Stimulated activated CD8-positive, alpha-beta memory T cell treated with anti-CD3 and anti-CD28 coated beads, Interleukin-12 subunit alpha, Interleukin-12 subunit beta, amount 100 ng/mL, for 1 hour (primary cell): Measurements from ENCODE around the gene PTPRN2.

ENCODE experiments used
- DNase-seq: peaks from one replicate; pipeline ENCODE4 v3.0.0-alpha.2; 2020; ENCODE audit warnings: low read depth

PTPRN2 gene

DNA sequence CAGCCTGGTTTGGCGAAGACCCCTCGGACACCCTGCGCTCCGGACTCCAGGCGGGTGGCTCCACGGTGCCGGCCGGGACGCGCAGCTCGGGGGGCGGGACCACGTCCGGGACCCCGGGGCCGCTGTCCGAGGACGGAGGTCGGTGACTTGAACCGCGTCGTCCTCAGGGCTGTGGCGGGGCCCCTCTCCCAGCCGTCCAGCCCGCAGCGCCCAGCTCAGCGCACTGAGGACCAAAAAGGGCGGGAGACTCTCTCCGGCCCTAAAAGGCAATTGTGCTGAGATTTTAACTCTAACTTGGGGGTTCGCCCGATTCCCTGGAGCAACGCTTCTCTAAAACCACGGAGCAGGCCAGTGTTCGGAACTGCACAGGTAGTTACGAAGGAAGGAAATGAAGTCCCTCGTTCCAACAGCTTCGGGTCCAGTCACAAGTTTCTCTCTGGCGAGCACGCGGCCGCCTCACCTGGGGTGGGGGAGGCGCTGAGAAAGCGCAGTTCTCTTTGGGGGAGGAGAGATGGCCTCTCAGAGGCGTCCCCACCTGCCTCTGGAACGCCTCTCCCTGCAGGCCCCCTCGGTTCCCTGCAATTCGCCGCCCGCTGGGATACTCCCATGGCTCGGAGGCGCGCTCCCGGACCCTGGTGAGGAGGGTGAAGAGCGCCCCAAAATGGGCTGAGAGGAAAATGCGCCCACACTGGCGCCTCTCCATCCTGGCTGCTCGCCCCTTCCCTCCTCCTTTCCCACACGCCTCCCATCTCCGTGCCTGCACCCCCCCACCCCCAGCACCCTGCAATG lies 898.2 kb downstream of the PTPRN2 start:
- no peak for DNase-seq

DNA sequence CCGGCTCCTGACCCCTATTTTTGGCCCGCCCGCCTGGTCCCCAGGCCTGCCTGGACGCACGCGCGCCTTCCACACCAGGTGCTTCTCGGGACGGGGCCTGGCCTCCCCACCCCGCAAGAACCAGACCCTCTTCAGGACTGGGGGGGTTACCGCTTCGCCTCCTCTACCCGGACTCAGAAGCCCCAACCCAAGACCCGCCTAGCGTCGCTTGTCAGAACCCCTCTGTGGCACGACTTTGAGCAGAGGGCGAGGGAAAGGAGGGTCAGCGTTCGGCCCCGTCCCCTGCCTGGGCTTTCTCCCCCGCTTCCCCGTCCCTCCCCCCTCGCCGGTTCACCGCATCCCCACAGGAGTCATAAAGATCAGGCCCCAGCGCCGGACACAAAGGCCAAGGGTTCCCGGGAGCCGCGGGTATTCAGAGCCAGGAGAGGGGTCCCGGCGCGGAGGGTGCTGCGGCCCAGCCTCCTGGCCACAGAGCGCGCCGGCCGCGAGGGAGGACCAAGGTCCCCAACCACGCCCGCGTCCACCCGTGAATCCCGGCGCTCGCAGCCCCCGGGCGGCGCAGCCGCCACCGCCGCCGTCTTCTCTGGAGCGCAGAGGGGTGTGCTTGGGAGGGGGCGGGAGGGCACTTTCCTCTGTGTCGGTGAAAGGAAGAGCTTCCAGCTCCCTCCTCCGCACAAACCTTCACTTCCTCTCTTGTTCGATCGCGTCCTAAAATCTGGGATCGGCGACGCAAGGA lies 898.9 kb downstream of the PTPRN2 start:
- no peak for DNase-seq

DNA sequence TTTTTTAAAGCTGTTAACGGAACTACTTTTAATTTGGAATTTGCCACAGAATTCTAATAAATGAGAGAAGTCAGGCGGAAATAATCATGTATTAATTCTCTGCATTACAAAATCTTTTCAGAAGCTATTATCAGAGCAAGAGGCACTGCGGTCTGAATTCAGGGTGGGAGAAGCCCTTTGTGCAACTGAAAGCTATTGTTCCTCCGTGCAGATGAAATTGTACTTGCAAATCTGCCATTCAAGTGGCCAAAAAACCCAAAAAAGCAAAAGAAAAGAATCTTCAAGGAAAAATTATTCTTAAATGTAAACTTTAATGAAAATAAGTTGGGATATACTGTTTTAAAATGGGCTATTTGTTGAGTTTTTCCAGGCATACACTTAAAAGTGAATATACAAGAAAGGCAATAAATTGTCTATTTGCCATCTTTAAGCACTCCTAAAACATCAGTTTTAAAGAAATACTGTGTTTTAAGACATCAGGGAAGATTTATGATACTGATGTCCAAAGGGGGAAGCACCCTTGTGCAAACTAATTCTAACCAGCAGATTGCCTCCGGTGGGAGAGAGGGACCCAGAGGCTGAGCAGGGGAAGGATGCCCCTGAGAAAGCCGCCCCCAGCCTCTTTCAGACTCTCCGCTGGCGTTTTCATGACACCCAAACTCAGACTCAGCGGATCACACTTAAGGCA lies 899.6 kb downstream of the PTPRN2 start:
- DNase-seq, result no peak

DNA sequence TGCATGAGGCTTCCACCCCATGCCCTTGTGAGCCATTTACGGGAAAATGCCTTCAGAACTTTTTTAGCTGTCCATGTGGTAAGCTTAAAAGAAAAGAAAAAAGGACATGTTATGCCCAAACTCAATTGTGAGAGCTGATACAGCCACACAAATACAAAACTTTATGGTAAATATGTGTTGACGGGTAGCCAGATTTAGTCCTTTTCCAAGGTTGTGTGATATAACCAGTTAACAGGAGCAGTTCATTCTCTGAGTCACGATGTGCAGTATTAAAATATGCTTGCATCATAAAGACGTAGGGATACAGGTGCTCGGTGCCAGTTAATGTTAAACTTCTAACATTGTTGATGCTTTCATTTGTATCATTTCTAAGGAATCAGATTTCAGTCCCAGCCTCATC lies 900.5 kb downstream of the PTPRN2 start:
- DNase-seq, result no peak

DNA sequence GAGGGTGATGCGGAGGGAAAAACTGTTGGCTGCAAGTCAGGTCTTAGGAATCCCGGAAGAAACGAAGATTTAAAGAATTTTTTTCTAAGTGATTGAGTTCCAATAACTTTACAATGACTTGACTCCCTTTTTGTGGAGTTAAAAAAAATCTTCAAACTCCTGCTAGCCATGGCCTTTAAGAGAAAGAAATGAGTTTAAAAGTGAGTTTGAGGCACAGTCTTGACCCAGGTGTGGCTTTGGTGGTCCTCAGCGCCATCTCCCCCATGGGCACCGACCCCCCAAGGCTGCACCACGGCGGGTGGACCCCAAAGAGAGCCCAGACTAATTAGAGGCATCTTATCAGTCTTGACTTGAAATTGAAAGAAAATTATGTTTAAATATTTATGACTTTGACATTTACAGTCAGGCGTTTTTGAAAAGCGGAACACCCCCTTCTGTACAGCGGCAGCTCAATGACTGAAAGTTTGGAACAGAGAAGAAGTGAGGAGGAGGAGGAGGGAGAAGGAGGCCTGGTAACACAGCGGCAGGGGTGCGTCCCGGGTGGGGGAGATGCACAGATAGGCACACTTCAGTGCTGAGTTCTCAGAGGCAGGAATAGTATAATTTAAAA lies 901.2 kb downstream of the PTPRN2 start:
- no peak for DNase-seq

DNA sequence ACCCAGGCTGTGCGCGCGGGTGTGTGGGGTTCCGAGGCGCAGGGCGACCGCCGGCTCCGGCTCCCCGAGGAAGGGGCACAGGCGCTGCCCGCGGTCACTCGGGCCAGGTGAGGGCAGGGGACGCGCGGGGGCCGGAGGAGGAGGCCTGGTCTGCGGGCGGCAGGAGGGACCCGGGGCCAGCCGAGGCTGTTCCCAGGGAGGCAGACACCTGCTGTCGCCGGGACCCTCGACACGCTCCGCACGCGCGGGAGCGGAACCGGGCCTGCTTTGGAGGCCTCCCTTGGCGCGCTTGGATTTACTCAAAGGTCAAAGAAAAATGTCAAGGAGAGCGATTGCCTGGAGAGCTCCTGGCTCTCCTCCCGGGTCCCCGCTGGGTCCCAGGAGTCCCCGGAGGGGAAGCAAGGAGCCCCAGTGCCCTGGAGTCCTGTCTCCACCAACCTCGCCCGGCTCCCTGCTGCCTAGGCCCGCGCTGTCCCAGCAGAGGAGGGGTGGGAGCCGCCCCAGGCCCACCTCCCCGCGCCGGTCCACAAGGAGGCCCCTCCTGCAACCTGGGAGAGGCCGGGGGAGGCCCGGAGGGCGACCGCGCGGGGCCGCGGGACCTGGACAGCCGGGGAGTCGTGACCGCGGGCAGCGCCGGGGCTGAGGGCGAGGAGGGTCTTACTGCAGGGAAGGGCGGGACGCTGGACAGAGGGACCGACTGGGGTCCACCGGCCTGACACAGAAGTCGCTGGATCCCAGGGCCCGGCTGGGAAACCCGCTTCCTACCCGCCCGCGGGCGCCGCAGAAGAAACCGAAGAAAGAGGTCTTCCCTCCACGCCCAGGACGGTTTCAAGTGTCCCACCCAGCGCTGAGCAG lies 902.0 kb downstream of the PTPRN2 start:
- DNase-seq, result no peak

DNA sequence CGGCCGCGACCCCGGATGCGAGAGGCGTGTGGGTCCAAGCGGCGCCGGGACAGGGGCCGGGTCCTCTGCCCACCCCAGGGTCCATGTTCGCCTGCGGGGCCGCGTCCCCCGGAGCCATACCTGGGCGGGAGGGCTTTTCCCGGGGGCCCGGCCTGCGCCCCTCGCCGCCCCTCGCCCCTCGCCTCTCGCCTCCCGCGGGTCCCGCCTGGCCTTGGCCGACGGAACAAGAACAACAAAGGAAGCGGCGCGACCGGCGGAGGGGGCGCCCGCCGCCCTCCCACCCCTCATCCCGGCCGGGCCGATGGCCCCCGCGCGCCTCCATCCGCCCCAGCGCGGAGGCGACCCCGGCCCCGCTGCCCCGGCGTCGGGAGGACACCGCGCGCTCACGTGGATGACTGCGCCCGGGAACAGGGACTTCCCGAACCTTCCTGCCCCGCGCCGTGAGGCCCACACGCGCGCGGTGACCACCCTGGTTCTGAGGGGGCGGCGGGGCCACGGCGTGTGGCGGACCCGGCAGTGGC lies 902.7 kb downstream of the PTPRN2 start:
- DNase-seq, result no peak

DNA sequence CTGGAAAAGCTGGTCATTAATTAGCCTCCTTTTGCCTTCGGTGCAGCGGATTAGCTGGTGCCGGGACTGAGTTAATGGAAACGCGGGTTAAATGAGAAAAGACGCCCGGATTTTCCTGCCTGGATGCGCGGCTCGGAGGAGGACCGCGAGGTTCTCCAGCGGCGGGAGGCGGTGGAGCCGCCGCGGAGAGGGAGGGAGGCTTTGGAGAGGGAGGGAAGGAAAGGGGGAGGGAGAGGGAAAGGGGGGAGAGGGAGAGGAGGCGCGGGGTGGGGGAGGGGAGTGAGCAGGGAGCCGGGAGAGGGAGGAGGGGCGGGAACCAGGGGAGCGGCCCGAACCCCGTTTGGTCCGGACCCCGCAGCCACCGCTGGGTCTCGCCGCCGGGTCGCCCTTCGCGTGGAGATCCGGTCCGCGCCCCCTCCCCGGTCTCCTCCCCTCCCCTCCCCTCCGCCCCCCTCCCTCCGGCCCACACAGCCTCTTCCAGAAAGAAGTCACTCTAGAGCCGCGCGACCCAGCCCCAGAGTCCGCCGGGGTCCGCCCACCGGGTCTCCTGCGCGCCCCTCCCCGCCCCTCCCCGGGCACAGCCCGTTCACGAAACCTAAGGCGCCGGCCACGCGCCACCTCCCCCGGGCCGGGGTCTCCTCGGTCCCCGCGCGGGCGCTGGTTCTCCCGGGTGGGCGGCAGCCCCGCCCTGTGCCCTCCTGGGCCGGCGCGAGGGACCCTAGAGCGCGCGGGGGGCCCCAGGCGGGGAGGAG lies 903.3 kb downstream of the PTPRN2 start:
- DNase-seq, result no peak

DNA sequence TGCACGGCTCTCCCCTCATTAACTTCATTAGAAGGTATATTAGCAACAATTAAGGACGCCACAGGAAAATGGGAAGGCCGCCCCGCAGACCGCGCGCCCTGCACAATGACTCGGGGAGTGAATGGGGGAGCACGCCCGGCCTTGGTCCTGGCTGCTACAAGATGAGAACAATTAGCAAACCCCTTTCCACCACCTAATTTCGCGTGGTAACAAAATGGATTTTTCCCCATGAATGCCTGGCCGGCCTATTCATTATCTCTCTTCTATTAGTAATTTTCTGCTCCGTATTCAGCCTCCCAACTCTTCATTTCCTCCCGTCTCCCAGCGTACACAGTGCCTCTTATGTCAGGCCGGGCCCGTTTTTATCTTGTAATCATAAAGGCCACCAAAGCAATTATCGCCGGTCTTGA lies 903.9 kb downstream of the PTPRN2 start:
- no peak for DNase-seq

DNA sequence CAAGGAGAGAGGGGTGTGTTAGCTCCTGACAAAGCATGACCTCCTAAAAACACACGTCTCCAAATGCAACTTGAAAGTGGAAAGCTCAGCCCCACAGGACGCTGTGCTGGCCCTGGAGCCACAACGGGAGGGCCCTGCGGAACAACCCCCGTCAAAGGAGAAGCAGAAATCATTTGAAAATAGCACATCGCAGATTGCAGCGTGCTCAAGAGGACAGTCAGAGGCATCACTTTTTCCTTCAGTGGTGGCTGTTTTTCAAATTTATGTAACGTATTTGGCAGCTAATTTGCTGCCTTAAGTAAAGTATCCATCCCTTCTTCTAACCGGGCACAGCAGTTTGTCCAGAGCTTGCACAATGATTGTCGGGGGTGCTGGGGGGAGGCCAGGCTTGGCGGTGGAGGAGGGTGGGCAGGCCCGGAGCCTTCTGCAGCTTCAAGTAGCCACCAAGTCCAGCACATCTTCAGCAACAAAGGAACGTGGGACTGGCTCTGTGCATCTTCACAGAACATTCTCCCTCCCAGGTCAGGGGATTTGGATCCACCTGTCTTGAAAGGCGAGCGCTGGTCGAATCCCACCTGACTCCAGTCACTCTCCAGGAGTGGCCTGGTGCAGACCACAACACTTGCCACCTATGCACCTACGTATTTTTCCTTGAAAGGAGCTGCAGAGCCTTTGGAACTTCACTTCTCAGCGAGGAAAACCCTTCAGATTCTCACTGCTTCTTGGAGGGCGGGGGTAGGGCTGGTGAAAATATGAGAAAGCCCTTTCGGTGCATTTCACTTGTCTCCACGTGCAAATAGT lies 904.5 kb downstream of the PTPRN2 start:
- no peak for DNase-seq

DNA sequence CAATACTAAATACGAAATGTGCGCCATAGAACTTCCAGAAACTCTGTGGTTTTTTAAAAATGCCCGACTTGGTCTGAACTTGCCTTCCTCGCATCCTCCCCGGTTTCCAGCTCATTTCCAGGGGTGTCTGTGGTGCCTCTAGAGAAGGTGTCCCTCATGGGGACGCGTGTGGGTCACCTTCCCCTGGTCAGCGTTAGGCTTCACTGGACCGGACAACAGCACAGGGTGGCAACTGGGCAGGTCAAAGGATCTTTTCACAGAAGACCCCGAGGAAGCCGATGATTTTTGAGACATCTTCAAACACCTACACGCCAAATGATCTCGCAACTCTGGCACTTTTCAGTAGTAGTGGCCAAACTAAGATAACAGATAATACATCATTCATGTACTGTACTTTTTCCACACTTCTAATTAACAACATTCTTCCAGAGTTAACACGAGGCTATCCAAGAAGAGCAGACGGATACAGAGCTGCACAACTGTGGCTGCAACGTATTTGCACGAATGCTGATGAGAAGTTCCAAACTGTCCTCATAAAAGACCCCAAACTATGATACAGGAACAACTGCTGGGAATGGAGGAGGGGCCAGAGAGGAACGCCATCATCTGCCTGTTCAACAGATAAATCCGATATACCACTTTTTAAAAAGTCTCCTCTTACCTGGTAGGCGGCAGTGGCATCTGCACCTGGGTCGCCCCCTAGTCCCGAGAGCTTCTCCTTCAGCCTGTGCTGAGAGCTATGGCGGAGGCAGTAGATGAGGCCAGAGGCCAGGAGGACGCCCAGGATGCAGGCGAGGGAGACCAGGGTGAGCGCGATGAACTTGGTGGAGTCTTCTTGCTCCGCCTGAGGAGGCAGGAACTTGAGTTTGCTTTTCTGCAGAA lies 905.3 kb downstream of the PTPRN2 start:
- no peak for DNase-seq

DNA sequence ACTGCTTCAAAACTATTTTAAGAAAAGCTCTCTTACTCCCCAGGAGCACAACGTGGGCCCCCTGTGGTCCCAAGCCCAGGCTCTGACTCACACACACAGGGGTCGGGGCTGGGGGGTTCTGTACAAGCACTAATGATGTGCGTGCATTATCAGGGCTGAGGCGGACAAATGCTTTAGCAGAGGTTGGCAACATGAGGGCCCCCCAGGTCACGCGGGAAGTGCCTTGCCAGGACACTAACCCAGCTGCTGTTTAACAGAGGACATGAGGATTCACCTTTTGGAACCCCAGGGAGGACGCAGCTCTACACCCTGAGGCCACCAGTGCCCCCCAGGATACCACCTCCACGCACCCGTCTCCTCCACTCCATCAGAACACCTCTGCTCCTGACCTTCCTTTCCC lies 908.0 kb downstream of the PTPRN2 start:
- no peak for DNase-seq

DNA sequence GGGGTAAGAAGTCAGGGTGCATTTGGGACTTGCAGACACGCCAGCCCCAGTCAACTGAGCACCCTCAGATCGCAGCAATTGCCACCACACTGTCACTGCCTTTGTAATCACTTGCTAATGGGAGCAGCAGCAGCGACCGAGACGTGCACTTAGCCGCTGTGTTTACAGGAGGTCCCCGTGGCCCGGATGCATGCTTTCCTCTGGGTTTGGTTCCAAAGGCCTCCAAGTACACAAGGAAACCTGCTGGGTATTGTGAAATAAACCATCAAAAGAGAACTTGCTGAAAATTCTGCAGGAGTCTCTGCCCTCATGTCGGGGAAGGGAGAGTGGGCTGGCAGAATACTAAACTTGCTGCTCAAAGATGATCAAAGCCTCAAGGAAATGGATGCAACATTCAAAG lies 909.1 kb downstream of the PTPRN2 start:
- DNase-seq, result no peak

DNA sequence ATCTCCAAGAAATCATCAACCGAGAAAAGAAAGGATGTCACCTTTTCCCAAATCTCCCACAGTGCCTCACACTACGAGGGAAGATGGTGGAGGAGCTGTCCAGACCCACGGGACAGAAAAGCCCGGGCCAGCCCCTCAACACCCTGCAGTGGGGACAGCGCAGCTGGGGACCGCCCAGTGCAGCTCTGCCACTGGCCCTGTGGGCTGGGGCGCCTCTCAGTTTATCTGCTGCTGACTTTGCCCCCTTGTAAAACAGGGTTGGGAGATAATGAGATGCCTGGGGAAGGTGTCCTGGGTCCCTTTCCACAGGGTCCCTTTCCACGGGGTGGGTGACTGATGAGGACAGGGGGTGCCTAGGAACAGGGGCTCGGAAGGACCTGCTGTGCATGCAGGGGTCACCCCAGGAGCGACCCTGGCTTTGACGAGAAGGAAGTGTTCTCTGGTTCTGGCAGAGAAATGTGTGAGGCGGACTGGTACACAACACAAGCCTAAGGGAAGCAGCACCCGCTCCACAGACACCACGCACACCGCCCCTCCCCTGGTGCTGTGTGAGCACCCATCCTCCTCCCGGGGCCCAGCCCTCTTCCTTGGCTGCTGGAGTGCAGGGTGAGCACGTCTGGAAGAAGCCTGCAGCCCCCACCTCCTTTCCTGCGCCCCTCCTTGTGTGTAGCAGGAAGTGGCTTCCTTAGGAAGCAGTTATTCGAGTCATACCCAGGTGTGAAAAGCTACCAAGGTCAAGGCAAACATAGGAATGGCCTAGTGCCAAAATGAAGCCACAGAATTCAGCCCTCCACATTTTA lies 911.0 kb downstream of the PTPRN2 start:
- no peak for DNase-seq

DNA sequence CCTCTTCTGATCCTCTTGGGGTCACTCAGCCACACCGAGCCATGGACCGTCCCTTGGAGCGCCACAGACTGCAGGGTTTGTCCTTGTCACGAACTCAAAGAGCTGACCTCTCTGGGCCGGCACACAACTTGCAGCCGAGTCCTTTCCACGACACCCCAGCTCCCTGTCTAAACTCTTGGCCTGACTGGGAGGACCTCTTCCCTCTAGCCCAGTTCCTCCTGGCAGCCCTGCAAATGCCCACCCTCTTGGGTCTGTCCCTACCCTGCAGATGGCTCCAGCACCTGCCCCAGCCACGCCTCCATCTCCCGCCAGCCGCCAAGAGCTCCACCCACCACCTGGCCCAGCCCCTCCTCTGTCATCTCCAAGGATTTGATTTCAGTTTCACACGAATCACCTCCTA lies 911.6 kb downstream of the PTPRN2 start:
- no peak for DNase-seq

DNA sequence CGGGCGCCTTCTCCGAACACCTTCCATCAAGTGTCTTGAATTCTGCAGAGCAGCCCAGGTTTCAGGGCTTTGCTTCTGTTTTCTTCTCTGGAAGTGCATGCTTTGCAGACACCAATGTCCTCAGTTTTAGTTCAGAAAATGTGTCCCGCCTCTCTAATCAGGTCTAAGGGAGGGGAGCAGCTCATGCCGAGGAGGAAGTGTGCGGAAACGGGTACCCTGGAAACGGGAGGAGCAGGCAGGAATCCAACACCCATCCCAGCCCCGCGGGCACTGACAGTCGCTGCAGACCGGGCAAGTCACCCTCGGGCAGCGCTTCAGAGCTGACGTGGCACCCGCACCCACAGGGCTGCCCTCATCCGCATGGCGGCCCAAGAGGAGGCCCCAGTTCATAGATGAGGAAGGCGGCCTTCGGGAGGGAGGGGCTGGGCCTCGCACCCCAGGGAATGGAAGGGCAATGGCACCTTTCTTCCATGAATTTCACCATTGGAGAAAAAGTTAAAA lies 912.1 kb downstream of the PTPRN2 start:
- no peak for DNase-seq

DNA sequence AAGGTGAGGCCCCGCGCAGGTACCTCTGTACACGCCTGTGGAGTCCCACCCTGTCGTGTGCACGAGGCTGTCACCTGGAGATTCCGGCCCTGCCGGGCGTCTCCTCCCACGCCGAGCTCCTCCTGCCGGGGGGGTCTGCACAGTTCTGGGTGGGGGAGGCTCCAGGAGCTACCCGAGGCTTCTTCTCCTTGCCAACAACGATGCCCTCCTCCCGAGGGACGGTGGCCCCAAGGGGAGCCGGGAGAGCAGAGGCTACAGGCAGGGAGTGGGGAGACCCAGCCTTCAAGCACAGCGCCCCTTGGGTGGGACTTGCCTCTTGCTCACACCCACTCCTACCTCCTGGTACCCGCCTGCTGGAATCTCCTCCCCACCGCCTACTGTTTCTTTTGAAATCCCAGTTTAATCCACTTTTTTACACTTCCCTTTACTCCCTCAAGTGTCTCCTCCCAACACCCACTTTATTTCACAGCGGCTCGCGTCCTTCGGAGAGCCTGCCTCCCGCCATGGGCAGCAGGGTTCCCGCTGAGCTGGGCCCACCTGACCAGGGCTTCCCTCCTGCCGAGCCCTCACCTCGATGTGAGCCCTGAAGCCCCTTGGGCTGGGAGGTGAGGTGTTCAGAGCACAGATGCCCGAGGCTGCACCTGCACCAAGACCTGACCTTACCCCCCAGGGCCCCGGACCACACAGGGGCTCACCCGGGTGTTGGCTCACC lies 912.8 kb downstream of the PTPRN2 start:
- DNase-seq, result no peak
